ENCODE measurements around the gene FKBP2.

The FKBP2 gene

GRCh38 chr11:64263947-64264317 is 23.0 kb downstream of the FKBP2 start:
- Histone ChIP-seq H3K9me3 (ENCODE audit: low read length) (no peaks in the 10 kb centered on the region), H4K20me1 (ENCODE audit: insufficient read depth, low read length) (no peaks in the 10 kb centered on the region), H3K4me3 (ENCODE audit: low read depth, low read length, poor library complexity, severe bottlenecking) (no peak overlapping the region), H3K79me2 (ENCODE audit: insufficient read depth, low read length) (no peaks in the 10 kb centered on the region), H3K4me2 (ENCODE audit: low read length) (no peak overlapping the region), H3K9ac (ENCODE audit: low read length) (no peak overlapping the region), H3F3A (ENCODE audit: insufficient read depth, low read length) (no peaks in the 10 kb centered on the region), H3K27ac (ENCODE audit: low read depth, low read length, poor library complexity, severe bottlenecking) (no peak overlapping the region), H3K36me3 (ENCODE audit: insufficient read depth, low read length) (peaks cover 28% of the 10 kb centered on the region), H3K27me3 (ENCODE audit: insufficient read depth, low read length) (no peaks in the 10 kb centered on the region), H2AFZ (ENCODE audit: low read length) (no peak overlapping the region), H3K9me2 (ENCODE audit: low read depth, low read length) (no peaks in the 10 kb centered on the region), H3K4me1 (ENCODE audit: insufficient read depth, low read length, severe bottlenecking) (peaks cover 13% of the 10 kb centered on the region)
- TF ChIP-seq, protein P1, sequence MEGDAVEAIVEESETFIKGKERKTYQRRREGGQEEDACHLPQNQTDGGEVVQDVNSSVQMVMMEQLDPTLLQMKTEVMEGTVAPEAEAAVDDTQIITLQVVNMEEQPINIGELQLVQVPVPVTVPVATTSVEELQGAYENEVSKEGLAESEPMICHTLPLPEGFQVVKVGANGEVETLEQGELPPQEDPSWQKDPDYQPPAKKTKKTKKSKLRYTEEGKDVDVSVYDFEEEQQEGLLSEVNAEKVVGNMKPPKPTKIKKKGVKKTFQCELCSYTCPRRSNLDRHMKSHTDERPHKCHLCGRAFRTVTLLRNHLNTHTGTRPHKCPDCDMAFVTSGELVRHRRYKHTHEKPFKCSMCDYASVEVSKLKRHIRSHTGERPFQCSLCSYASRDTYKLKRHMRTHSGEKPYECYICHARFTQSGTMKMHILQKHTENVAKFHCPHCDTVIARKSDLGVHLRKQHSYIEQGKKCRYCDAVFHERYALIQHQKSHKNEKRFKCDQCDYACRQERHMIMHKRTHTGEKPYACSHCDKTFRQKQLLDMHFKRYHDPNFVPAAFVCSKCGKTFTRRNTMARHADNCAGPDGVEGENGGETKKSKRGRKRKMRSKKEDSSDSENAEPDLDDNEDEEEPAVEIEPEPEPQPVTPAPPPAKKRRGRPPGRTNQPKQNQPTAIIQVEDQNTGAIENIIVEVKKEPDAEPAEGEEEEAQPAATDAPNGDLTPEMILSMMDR (IDR thresholded peaks at IDR 0.05; ENCODE audit: low read length), result no peak
- TF ChIP-seq EZH2 (IDR thresholded peaks at IDR 0.05; ENCODE audit: borderline replicate concordance, low read length), result no peak

DNA sequence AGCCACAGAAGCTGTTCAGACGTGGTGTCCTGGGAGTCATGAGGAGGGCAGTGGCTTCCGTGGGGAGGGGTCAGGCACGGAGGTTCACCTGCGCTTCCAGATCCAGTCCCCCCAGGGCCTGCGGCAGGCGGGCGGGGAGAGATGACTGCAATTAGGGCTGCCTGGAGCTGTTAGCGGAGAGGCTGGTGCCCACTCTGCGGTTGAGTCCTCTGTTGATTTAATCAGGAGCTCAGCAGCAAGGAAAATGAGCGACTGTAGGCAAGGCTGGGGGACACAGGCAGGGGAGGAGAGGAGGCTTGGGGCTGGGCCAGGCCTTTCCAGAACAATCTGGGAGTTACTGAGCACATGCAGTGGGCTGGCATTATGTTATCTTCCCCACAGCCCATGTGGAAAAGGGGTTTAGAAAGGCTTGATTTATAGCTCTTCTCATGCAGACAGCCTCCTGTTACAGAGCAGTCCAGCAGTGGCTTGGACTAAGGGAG is 23.5 kb downstream of the FKBP2 start:
- Histone ChIP-seq H3K79me2 (ENCODE audit: insufficient read depth, low read length) (no peaks in the 10 kb centered on the region), H2AFZ (ENCODE audit: low read length) (no peak overlapping the region), H3F3A (ENCODE audit: insufficient read depth, low read length) (no peaks in the 10 kb centered on the region), H3K9me3 (ENCODE audit: low read length) (no peaks in the 10 kb centered on the region), H3K27ac (ENCODE audit: low read depth, low read length, poor library complexity, severe bottlenecking) (no peak overlapping the region), H3K9ac (ENCODE audit: low read length) (no peak overlapping the region), H3K4me2 (ENCODE audit: low read length) (no peak overlapping the region), H3K4me1 (ENCODE audit: insufficient read depth, low read length, severe bottlenecking) (peaks cover 16% of the 10 kb centered on the region), H3K36me3 (ENCODE audit: insufficient read depth, low read length) (peaks cover 23% of the 10 kb centered on the region), H3K4me3 (ENCODE audit: low read depth, low read length, poor library complexity, severe bottlenecking) (no peak overlapping the region), H3K27me3 (ENCODE audit: insufficient read depth, low read length) (no peaks in the 10 kb centered on the region), H3K9me2 (ENCODE audit: low read depth, low read length) (no peaks in the 10 kb centered on the region), H4K20me1 (ENCODE audit: insufficient read depth, low read length) (no peaks in the 10 kb centered on the region)
- TF ChIP-seq EZH2 (IDR thresholded peaks at IDR 0.05; ENCODE audit: borderline replicate concordance, low read length), result no peak
- TF ChIP-seq, protein P1 (IDR thresholded peaks at IDR 0.05; ENCODE audit: low read length), result no peak

- Histone ChIP-seq H3K9ac (ENCODE audit: low read length) (no peak overlapping the region), H3K4me1 (ENCODE audit: insufficient read depth, low read length, severe bottlenecking) (peaks cover 16% of the 10 kb centered on the region), H3K27me3 (ENCODE audit: insufficient read depth, low read length) (no peaks in the 10 kb centered on the region), H3K79me2 (ENCODE audit: insufficient read depth, low read length) (no peaks in the 10 kb centered on the region), H3K36me3 (ENCODE audit: insufficient read depth, low read length) (peaks cover 14% of the 10 kb centered on the region), H3K4me3 (ENCODE audit: low read depth, low read length, poor library complexity, severe bottlenecking) (no peak overlapping the region), H3K9me3 (ENCODE audit: low read length) (no peaks in the 10 kb centered on the region), H3F3A (ENCODE audit: insufficient read depth, low read length) (no peaks in the 10 kb centered on the region), H3K27ac (ENCODE audit: low read depth, low read length, poor library complexity, severe bottlenecking) (no peak overlapping the region), H4K20me1 (ENCODE audit: insufficient read depth, low read length) (no peaks in the 10 kb centered on the region), H3K4me2 (ENCODE audit: low read length) (no peak overlapping the region), H2AFZ (ENCODE audit: low read length) (no peak overlapping the region), H3K9me2 (ENCODE audit: low read depth, low read length) (no peaks in the 10 kb centered on the region)
- TF ChIP-seq, protein P1 (IDR thresholded peaks at IDR 0.05; ENCODE audit: low read length), result no peak
- no peak for TF ChIP-seq EZH2 (IDR thresholded peaks at IDR 0.05; ENCODE audit: borderline replicate concordance, low read length)
Measured at GRCh38 chr11:64265176-64266160, 24.6 kb downstream of the FKBP2 start.

Data from OCI-LY1 (cell line).